Left colon (tissue), 2 donors: ENCODE data around the gene AMN. TPM values are rescaled to one million over a fixed set of nuclear protein-coding genes. Genes with fewer than 3 reads are reported as not detected.

Experiments used
- ATAC-seq: fragments of 200-7000 bp; cut with Tn5 transposase; one replicate; pipeline ENCODE4 v1.9.1; 2020; ENCODE audit warnings: mild to moderate bottlenecking, moderate library complexity
- DNase-seq, 2 donors: peaks; one replicate each; pipeline ENCODE4 v3.0.0-alpha.2; 2020
- intact Hi-C, 2 donors: fragments of 100-400 bp; cut with DNase I in 1 of 2; cut with micrococcal nuclease in 1 of 2; formaldehyde crosslinking; loops; one replicate each; pipeline versions ENCODE4 v1.11.2 to v1.14.0; 2022; cut with DNase I, micrococcal nuclease
- total RNA-seq, 2 donors: library from RNA; stranded (reverse); fragmentation: NEBNext Ultra II Directional; extraction: Animal tissue kit (Norgen Biotek cat#: 25700); gene quantifications; one replicate each; pipeline ENCODE4 v1.2.1, GENCODE V29; 2021
- donor health status: DM: no; HTN: no; CAD: no.
- donor health status: DM: yes; HTN: yes; CAD: no.

AMN gene
- total RNA-seq, 2 donors from 2014 or later: 186 to 331 TPM

DNA sequence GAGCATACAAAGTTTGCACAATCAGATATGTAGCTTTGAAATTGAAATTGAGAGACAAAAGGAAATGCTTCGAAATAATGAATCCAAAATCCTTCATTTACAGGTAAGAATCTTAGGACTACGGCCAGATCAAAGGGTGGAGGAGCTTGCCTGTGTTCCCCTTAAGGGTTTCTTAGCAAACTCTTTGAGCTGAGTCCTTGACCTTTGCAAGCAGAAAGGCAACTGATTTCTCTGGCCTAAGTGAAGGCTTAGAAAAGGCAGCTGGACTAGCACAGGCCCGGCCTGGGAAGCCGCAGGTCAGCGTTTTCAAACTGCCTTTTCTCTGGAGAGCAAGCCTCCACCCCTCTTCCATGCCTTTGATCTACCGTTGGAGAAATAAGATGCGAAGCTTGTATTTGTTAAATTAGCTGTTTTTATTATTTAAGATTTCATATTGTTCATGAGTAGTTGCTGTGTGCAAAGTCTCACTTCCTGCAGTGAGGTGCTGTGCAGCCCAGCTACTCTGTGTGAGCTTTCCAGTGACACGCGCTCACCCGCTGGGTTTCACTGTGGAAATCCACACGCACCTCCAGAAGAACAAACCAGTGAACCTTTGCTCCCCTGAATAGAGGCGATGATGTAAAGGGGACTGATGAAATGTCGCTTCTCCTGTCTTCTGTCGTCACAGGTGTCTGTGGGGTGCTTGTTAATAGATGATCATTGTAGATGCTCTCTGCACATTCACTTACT is 25.0 kb upstream of the AMN start:
- DNase-seq: no peak
- intact Hi-C loops: no loop called here
- ATAC-seq: no peak

DNA sequence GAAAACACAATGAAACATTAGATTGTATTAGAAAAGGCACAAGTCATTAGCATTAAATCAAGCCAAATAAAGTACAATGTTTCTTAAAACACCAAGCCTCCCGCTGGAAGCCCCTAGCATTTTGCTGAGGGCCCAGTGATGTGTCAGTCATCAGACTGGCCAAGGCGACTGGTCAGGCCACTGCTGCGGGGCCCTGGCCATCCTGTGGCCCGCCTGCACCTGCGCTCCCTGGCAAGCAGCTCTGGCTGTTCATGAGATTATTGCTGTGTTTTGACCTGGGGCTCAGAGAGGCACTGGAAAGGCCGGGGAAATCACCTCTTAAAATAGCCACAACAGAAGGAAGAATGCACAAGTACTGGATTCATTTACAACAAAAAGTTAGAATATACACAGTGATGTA is 24.2 kb upstream of the AMN start:
- ATAC-seq (no peak), DNase-seq (no peak)
- intact Hi-C loops: no loop called here

- DNase-seq (no peak), ATAC-seq (no peak)
- intact Hi-C loops: no loop called here
Measured at GRCh38 chr14:102898776-102899515, 23.5 kb upstream of the AMN start.

DNA sequence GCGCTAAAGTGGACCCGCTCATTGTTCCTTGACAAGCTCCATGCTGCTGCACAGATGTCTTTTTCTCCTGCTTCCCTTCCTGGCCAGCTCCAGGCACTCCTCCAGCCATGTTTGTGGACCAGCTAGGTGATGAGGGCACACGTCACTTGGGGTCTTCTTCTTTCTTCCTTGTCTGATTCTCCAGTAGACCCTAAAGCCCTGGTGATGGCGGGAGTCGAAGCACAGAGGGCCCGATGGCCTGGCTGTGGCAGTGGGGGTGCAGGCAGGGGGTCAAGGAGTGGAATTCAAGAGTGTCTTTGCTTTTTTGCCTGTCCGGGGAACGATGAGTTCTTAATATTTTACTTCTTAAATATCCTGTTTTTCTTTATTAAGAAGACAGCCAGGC is 23.0 kb upstream of the AMN start:
- intact Hi-C loops: no loop called here
- DNase-seq (no peak), ATAC-seq (no peak)

DNA sequence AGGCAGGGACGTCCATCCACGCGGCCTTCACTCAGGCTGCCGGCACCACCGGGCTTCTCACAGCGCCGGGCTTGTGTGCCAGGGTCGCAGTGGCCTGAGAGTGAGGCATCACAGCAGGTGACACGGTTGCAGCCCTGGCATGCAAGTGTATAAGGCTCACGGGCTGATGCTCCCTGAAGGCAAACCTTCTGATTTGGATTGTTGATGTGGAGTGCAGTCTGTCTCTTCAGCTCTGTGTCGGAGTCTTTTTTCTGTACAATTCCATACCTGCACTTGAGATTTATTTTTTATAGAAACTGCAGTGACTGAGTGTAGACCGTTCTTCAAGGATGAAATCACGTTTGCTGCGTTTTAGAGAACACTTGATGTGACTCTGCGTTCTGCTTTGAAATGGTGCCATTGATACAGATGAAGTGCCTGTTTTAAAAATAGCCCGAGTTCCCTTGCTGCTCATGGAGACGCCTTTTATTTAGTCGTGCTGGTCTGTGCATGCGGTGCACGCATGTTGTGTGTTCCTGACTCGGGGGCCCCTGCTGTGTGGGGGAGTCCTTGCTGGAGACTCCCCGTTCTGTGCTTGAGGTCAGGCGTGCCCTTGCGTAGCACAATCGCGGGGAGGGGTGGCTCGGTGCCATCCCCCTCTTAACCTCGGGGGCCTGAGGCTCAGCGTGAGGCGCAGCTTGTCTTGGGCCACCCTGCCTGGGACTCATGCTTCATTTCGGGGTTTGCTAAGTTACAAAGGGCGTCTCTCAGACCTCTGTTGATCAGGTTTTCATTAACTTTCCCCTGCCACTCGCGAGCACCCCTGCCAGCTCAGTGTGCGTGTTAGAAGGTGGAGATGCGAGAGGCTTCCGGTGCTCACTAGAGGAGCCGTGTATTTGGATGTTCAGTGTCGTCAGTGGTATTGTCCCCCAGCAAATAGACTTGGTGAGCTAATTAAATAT is 21.6 kb upstream of the AMN start:
- DNase-seq: no peak
- no peak for ATAC-seq
- intact Hi-C loops: no loop called here

- DNase-seq: no peak
- ATAC-seq: no peak
- intact Hi-C loops: no loop called here
Measured at GRCh38 chr14:102901633-102902032, 20.8 kb upstream of the AMN start.

- intact Hi-C loops: no loop called here
- ATAC-seq (no peak), DNase-seq (no peak)
Measured at GRCh38 chr14:102902086-102902485, 20.4 kb upstream of the AMN start.

DNA sequence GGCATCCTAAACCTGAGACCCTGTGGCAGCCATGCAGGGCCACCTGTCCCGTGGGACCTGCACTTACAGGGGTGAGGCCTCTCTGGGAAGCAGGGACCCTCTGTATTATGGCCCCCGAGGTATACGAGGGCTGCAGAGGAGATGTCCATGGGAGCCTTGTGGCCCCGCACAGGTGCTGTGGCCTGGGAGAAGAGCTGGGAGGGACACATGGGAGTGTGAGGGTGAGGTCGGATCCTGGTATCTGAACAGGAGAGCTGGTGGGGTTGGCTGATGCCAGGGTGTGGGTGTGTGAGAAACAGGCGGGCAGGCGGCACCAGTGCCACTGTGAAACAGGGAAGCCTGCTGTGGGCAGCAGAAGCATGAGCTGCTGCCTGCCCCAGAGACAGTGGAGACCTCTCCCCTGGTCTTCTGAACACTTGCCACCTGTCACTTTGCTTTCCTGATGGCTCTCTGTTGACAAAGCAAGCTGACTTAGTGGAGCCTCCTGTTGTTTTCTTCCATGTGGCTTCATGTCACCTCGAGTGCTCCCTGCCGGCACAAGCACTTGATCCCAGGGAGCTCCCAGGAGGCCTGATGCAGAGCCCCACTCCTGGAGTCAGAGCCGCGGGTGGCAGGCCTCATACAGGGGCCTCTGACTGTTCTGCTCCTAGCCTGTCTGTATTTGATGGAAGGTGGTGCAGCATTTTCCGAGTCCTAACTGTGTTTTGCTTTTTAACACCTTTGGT is 19.8 kb upstream of the AMN start:
- intact Hi-C loops: no loop called here
- ATAC-seq (no peak), DNase-seq (no peak)

GRCh38 chr14:102903248-102903888 is 19.1 kb upstream of the AMN start:
- DNase-seq (no peak), ATAC-seq (no peak)
- intact Hi-C loops: no loop called here

GRCh38 chr14:102903889-102904512 is 18.5 kb upstream of the AMN start:
- no peak for ATAC-seq
- intact Hi-C loops: no loop called here
- no peak for DNase-seq

DNA sequence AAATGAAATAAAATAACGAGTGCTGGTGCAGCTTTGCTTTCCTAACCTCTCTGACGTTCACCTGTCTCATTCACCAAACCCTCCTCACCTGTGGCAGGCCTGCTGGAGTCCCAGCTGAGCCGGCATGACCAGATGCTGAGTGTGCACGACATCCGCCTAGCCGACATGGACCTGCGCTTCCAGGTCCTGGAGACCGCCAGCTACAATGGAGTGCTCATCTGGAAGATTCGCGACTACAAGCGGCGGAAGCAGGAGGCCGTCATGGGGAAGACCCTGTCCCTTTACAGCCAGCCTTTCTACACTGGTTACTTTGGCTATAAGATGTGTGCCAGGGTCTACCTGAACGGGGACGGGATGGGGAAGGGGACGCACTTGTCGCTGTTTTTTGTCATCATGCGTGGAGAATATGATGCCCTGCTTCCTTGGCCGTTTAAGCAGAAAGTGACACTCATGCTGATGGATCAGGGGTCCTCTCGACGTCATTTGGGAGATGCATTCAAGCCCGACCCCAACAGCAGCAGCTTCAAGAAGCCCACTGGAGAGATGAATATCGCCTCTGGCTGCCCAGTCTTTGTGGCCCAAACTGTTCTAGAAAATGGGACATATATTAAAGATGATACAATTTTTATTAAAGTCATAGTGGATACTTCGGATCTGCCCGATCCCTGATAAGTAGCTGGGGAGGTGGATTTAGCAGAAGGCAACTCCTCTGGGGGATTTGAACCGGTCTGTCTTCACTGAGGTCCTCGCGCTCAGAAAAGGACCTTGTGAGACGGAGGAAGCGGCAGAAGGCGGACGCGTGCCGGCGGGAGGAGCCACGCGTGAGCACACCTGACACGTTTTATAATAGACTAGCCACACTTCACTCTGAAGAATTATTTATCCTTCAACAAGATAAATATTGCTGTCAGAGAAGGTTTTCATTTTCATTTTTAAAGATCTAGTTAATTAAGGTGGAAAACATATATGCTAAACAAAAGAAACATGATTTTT is 17.1 kb upstream of the AMN start:
- intact Hi-C loops: no loop called here
- no peak for ATAC-seq
- DNase-seq: no peak

- intact Hi-C loops: no loop called here
- peak in 1 of 2 donors; percentile 18 for DNase-seq
- no peak for ATAC-seq
Measured at GRCh38 chr14:102906616-102907302, 15.7 kb upstream of the AMN start.

DNA sequence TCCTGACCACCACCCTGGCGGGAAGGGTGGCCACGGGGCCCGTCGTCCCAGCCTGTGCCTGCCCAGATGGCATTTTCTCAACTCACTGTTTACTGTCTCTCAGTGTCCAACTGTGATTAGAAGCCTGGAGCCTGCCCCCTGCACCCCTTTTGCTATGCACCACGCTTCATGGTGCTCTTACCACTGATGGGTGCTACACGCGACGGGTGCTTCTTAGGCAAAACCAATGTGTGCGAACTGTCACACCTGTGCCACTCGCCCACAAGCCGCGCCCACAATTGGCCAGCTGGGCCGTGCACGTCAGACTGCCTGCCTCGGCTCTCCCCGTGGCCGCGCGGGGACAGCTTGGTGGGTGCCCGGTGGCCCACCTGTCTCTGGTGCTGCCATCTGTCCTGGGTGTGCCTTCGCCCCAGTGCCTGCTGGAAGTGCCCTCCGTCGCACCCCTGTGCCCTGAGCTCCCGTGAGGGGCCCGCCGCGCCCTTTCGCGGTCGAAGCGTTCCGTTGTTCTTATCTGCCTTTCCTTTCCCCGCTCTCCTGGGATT is 15.1 kb upstream of the AMN start:
- intact Hi-C loops: no loop called here
- ATAC-seq (peak; percentile 8), DNase-seq (no peak)

- intact Hi-C loops: no loop called here
- no peak for DNase-seq
Measured at GRCh38 chr14:102907980-102908730, 14.3 kb upstream of the AMN start.

DNA sequence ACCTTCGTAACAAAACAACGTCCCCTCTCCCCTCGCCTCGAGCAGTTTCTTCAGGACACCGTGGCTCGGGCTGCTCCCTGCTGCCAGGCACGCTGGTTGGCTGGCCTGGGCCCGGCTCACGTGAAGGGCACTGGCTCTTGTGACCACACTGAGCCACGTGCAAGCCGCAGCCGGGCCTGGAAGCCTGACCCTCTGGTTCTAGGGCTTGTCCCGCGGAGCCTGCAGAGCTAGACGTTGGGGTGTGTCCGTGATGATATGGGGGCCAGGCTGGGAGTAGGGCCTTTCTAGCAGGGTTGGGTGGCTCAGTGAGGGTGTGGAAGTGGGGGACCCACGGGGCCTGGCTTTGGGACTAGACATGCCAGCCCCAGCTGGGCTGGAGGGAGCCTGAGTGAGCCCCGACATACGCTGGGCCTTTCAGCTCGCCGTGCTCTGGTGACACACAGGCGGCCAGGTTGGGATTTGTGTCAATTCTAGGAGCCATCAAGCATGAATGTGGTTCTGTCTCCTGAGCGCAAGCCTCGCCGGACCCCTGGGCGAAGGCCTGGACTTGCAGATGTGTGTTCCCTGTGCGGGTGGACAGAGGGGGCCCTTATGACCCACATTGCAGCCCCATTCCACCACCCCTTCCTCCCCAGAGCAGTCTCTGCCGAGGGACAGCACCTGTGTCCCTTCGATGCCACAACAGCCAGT is 13.6 kb upstream of the AMN start:
- no peak for ATAC-seq
- intact Hi-C loops: no loop called here
- DNase-seq: no peak

More at GRCh38 chr14:102907980-102908730, 14.3 kb upstream of the AMN start:
- ATAC-seq: no peak
